ACHN (cell line): Measurements from ENCODE around the gene DUSP28.
"Not testable (repeated sequence)": the region's sequence is repeated elsewhere in the genome, so short reads cannot be mapped to it uniquely, and the experiment has no call there.

Experiments used
- DNase-seq: peaks from one replicate; pipeline ENCODE4 v3.0.0-alpha.2; 2015
- in situ Hi-C: cut with HindIII; loops from 2 replicates; pipeline ENCODE4 v1.10.0; 2017; ENCODE audit warnings: low sequenced_read_pairs, low pct_ligation_motif_present, low pct_unique_long_range_greater_than_20kb

Gene DUSP28

GRCh38 chr2:240557101-240557751 is 2.9 kb upstream of the DUSP28 start:
- DNase-seq, result no peak
- in situ Hi-C loops, result no loop called here

- peak; percentile 74 for DNase-seq
- in situ Hi-C loops, result no loop called here
Measured at GRCh38 chr2:240557808-240558207, 2.3 kb upstream of the DUSP28 start, which contains the start of gene ANKMY1. TSS of gene ANKMY1 (minus strand) at chr2:240557988. CDS start at chr2:240557335, 653 bp downstream.

GRCh38 chr2:240558236-240558761 is 1.9 kb upstream of the DUSP28 start:
- no peak for DNase-seq
- in situ Hi-C loops, result no loop called here

GRCh38 chr2:240559286-240559685 is 871 bp upstream of the DUSP28 start:
- in situ Hi-C loops, result no loop called here

GRCh38 chr2:240560480-240561324 is 545 bp downstream of the DUSP28 start:
- in situ Hi-C loops, result no loop called here
- peak; percentile 98 for DNase-seq

More at GRCh38 chr2:240559286-240559685, 871 bp upstream of the DUSP28 start:
- DNase-seq, result no peak

- in situ Hi-C loops, result no loop called here
- peak; percentile 41 for DNase-seq
Measured at GRCh38 chr2:240561325-240561971, 1.3 kb downstream of the DUSP28 start.

GRCh38 chr2:240563231-240563630 is 3.1 kb downstream of the DUSP28 start:
- DNase-seq, in situ Hi-C loops: not testable (repeated sequence)

GRCh38 chr2:240563951-240564560 is 3.9 kb downstream of the DUSP28 start:
- DNase-seq, result no peak
- in situ Hi-C loops, result no loop called here

- in situ Hi-C loops, result no loop called here
- no peak for DNase-seq
Measured at GRCh38 chr2:240564561-240565332, 4.6 kb downstream of the DUSP28 start.

GRCh38 chr2:240565333-240566202 is 5.4 kb downstream of the DUSP28 start:
- in situ Hi-C loops, result no loop called here
- DNase-seq, result peak; percentile 93

GRCh38 chr2:240566203-240567136 is 6.3 kb downstream of the DUSP28 start:
- peak; percentile 94 for DNase-seq
- in situ Hi-C loops, result no loop called here

- in situ Hi-C loops, result no loop called here
- DNase-seq, result no peak
Measured at GRCh38 chr2:240567137-240567871, 7.1 kb downstream of the DUSP28 start.

GRCh38 chr2:240567872-240568677 is 7.9 kb downstream of the DUSP28 start, which contains the start of gene RNPEPL1:
TSS of gene RNPEPL1 (plus strand) at chr2:240568484. CDS start at chr2:240568587, 103 bp downstream.
- peak; percentile 58 for DNase-seq
- in situ Hi-C loops, result no loop called here

GRCh38 chr2:240568678-240569522 is 8.7 kb downstream of the DUSP28 start:
- DNase-seq, result peak; percentile 60
- in situ Hi-C loops, result no loop called here
